PFSK-1 (cell line): ENCODE results near the gene TET3. TPM values are rescaled to one million over a fixed set of nuclear protein-coding genes. Genes with fewer than 3 reads are reported as not detected.

Source experiments
- FOXP2 ChIP-seq: optimal IDR thresholded peaks from 2 replicates; pipeline ENCODE3; 2011; ENCODE audit warnings: borderline replicate concordance, control low read depth, inconsistent platforms; ENCODE audit not compliant: insufficient read depth; ENCODE audit errors: extremely low read length, extremely low read depth
- POLR2AphosphoS5 ChIP-seq: IDR thresholded peaks from 2 replicates; pipeline ENCODE4 v1.6.1; 2012; ENCODE audit warnings: low read depth, mild to moderate bottlenecking, control low read depth, low read length, moderate library complexity
- REST ChIP-seq, 2 experiments: IDR thresholded peaks; 2 replicates each; pipeline versions ENCODE4 v1.6.1 to v1.8.0; 2011 to 2012; ENCODE audit warnings: low read depth in 2 of 2, low read length in 2 of 2, control low read depth in 1 of 2, inconsistent platforms in 1 of 2, mild to moderate bottlenecking in 1 of 2, moderate library complexity in 1 of 2; ENCODE audit not compliant: insufficient read depth in 1 of 2
- SIN3A ChIP-seq: IDR thresholded peaks from 2 replicates; pipeline ENCODE4 v1.6.1; 2012; ENCODE audit warnings: mild to moderate bottlenecking, low read length, moderate library complexity, borderline replicate concordance; ENCODE audit not compliant: insufficient read depth
- TAF1 ChIP-seq: IDR thresholded peaks from 2 replicates; pipeline ENCODE4 v1.6.1; 2012; ENCODE audit warnings: low read length, control low read depth, borderline replicate concordance; ENCODE audit not compliant: insufficient read depth
- polyA plus RNA-seq: library from polyadenylated mRNA; unstranded; fragments of >200 nt; gene quantifications from one replicate; pipeline ENCODE4 v1.2.1, GENCODE V29; 2012; ENCODE audit warnings: low read depth, missing spikeins; ENCODE audit not compliant: insufficient read length

Gene TET3
- 7.3 TPM for polyA plus RNA-seq

GRCh38 chr2:73984203-73984921 lies at the start of gene TET3:
TET3 (plus strand) TSS chr2:73984910; CDS start chr2:73986404, 1,494 bp downstream.
- TF ChIP-seq SIN3A (no peak), POLR2AphosphoS5 (no peak), TAF1 (no peak), FOXP2 (peak; percentile 12), REST (IDR thresholded peaks at IDR 0.05; ENCODE audit: insufficient read depth in 1 of 2, low read depth in 2 of 2, low read length in 2 of 2) (no peak)

- TF ChIP-seq POLR2AphosphoS5: no peak
These were observed 49.1 kb upstream of the TET3 start for GRCh38 chr2:73935641-73936040.

- TF ChIP-seq FOXP2 (no peak), SIN3A (no peak), REST (IDR thresholded peaks at IDR 0.05; ENCODE audit: insufficient read depth in 1 of 2, low read depth in 2 of 2, low read length in 2 of 2) (no peak), POLR2AphosphoS5 (no peak), TAF1 (no peak)
These were observed 47.4 kb upstream of the TET3 start for GRCh38 chr2:73937103-73937885.

GRCh38 chr2:73937899-73938298 lies 46.8 kb upstream of the TET3 start:
- no peak for TF ChIP-seq TAF1
- TF ChIP-seq SIN3A: no peak
- TF ChIP-seq POLR2AphosphoS5: no peak
- no peak for TF ChIP-seq FOXP2
- TF ChIP-seq REST (IDR thresholded peaks at IDR 0.05; ENCODE audit: insufficient read depth in 1 of 2, low read depth in 2 of 2, low read length in 2 of 2): no peak

GRCh38 chr2:73938718-73939352 lies 45.9 kb upstream of the TET3 start:
- TF ChIP-seq TAF1: no peak
- TF ChIP-seq SIN3A: no peak
- TF ChIP-seq POLR2AphosphoS5: no peak
- TF ChIP-seq FOXP2: no peak
- no peak for TF ChIP-seq REST (IDR thresholded peaks at IDR 0.05; ENCODE audit: insufficient read depth in 1 of 2, low read depth in 2 of 2, low read length in 2 of 2)
